Limb (tissue), 2 donors: ENCODE data around the gene PCSK4.
"Not testable (repeated sequence)": the region's sequence is repeated elsewhere in the genome, so short reads cannot be mapped to it uniquely, and the experiment has no call there.

Experiments used
- DNase-seq, 2 donors: peaks; one replicate each; pipeline ENCODE4 v3.0.0-alpha.2; 2016; ENCODE audit errors: extremely low spot score in 2 of 2

Gene PCSK4

GRCh38 chr19:1487576-1488281 is 2.4 kb downstream of the PCSK4 start:
- no peak for DNase-seq

DNA sequence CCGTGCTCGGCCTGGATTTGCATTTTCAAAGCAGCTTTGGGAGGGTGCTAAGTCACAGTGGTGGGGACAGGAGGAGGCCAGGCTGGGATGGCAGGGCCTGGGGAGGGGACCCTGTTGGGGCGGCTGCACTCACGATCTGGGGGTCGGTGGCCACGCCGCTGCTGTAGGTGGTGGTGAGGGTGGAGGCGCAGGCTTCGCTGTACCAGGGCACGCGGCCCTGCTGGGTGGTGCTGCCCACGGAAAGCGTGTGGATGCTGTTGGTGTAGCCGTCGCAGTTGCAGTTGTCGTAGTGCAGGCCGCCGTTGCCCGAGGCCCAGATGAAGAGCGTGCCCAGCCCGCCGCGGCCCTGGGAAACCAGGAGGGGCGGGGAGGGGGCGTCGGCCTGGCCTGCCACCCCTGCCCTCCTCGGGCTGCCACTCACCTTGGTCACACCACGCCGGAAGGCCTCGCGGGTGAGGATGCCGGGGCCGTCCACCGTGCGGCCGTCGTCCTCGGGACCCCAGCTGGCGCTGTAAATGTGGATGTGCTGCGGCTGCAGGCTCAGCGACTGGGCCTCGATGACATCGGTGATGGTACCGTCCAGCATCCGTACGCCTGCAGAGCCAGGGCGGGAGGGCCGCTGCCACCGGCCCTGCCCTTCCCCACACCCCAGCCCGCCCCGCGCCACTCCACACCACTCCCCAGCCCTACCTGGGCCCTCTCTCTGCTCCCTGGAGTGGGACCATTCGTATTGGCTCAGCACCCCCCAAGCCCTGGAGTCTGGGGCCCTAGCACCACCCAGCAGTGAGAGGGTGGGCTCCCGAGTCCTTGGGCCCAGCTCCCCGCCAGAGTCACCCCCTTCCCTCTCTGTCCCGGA is 3.2 kb downstream of the PCSK4 start:
- no peak for DNase-seq

DNA sequence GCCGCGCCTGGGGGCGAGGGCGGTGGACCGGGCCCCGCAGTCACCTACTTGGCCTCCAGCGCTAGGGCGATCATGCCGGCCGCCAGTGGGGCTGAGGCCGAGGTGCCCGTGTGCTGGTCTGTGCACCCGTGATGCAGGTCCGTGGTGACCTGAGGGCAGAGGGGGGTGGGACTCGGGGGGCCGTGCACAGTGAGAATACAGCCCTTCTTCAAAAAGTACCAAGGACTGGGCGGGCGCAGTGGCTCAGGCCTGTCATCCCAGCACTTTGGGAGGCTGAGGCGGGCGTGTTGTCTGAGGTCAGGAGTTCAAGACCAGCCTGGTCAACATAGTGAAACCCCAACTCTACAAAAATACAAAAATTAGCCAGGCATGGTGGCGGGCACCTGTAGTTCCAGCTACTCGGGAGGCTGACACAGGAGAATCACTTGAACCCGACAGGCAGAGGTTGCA is 6.1 kb downstream of the PCSK4 start:
- DNase-seq = no peak

DNA sequence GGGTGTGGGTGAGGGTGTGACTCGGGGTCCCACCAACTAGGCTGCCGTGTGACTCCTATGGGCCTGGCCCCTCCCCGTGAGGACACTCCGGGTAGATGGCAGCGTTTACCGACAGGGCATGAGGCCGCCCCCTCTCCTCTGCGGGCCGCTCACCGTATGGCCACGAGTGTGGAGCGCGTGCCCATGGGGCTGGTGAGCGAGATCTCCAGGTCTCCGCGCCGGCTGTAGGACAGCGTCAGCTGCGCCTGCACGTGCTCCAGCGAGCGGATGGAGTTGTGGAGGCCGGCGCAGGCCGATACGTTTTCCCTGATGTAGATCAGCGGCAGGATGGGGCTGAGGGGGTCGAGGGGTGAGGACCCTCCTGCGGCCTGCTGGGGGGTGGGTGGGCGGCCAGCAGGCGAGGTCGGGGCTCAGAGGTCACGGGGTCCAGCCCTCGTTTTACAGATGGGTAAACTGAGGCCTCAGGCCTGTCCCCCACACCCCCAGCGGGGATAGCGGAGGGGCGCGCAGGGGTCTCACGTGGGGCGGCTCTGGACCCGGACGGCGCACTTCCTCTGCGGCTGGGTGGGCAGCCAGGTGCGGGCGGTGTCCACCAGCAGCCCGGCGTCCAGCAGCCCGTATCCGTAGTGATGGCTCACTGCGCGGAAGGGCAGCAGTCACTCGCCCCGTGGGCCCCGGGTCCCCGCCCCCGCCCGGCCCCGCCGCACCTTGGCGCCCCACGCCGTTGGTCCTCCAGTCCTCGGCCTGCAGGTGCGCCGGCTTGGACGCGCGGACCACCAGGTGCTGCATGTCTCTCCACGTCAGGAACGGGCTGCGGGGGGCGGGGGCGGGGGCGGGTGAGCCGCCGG is 6.8 kb downstream of the PCSK4 start:
- DNase-seq = no peak

DNA sequence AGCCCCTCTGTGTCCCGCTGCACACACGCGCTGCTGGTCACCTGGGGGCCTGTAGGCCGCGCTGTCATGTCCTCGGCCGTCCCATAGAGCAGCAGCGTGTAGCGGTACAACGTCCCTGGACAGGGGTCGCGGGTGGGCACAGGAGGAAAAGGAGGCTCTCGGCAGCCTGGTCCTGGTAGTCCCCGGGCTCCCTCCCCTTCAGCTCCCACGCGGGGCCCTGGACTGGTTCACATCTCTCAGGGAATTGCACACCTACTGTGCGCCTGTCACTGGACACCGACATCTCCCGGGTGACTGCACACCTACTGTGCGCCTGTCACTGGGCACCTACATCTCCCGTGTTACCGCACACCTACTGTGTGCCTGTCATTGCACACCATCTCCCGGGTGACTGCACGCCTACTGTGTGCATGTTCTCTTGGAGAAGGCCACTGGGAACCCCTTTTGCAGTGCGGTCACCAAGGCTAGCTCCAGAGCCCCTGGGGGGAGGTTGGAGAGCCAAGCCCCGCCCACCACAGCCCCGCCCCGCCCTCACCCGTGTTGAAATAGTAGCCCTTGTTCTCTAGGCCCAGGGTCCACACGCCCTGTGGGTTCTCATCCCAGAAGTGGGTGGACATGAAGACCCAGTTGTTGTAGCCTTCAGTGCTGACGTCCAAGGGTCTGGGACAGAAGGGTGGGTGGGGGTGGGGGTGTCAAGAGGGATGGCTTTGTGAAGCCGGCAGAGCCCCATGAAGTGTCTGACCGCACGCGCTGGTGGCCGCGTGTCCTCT is 7.6 kb downstream of the PCSK4 start:
- no peak for DNase-seq

DNA sequence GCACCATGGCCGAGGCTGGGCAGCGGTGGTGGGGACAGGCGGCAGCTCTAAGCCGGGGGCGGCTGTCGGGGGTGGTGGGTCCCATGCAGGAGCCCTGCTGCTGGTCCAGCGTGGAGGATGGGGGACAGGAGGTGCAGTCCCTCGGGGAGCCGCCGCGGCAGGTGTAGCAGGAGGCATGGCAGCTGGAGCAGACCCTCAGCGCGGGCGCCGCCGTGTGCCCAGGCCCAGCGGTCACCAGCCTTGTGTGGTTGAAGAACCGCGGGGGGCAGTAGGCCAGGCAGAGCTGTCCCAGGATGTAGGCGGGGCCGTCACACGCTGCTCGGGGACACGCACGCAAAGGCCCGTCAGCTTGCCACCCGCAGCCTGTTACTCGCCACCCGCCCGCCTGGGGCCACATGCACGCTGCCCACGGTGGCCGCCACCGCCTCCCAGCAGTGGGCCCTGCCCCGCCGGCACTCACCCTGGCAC is 8.2 kb downstream of the PCSK4 start:
- no peak for DNase-seq

DNA sequence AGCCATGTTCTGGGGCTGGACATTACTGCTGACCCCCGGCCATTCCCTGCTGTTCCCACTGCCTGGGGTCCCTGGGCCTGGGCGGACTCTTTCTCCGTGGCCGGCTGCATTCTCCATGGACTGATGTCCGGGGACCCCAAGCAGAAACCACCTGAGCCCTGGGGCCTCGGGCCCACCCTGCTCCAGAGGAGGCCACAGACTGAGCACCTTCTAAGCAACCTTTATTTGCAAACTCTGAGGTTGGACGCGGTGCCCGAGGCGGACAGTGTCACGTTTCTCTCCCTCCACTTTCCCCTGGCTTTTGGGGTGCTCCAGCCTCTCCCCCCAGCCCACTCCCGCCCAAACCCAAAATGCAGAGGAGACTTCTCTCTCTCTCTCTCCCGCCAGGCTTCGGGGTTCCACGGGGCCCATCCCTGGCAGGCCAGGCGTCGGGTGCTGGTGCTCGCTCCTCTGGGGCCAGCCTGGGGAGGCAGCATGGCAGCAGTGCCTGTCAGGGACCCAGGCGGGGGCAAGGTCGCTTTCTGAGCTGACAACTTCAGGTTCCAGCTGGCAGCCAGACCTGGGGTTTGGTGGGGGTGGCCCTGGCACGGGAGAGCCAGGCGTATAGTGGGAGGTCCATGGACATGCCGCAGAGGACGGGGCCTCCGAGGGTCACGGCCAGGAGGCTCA is 8.8 kb downstream of the PCSK4 start:
- DNase-seq = no peak

GRCh38 chr19:1478934-1479707 is 11.0 kb downstream of the PCSK4 start, which contains the start of gene C19orf25:
C19orf25 (minus strand) TSS chr19:1479215; CDS start chr19:1478903, 312 bp downstream.
- peak; percentile 92 to 94 for DNase-seq

DNA sequence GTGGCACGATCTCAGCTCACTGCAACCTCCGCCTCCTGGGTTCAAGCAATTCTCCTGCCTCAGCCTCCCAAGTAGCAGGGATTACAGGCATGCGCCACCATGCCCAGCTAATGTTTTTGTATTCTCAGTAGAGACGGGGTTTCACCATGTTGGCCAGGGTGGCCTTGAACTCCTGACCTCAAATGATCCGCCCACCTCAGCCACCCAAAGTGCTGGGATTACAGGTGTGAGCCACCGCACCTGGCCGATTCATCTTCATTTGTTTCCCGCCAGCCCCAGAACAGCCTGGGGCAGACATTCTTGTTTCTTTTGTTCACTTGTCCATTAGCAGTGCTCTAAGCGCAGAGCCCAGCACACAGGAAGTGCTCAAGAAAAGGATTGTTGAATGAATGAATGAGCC is 13.1 kb downstream of the PCSK4 start:
- DNase-seq = not testable (repeated sequence)

- no peak for DNase-seq
Measured at GRCh38 chr19:1475751-1476437, 14.3 kb downstream of the PCSK4 start.

- DNase-seq = no peak
Measured at GRCh38 chr19:1474765-1475351, 15.3 kb downstream of the PCSK4 start.

- no peak for DNase-seq
Measured at GRCh38 chr19:1474011-1474764, 16.0 kb downstream of the PCSK4 start.

- DNase-seq = no peak
Measured at GRCh38 chr19:1473085-1473851, 16.9 kb downstream of the PCSK4 start.

GRCh38 chr19:1472231-1473084 is 17.7 kb downstream of the PCSK4 start:
- no peak for DNase-seq

DNA sequence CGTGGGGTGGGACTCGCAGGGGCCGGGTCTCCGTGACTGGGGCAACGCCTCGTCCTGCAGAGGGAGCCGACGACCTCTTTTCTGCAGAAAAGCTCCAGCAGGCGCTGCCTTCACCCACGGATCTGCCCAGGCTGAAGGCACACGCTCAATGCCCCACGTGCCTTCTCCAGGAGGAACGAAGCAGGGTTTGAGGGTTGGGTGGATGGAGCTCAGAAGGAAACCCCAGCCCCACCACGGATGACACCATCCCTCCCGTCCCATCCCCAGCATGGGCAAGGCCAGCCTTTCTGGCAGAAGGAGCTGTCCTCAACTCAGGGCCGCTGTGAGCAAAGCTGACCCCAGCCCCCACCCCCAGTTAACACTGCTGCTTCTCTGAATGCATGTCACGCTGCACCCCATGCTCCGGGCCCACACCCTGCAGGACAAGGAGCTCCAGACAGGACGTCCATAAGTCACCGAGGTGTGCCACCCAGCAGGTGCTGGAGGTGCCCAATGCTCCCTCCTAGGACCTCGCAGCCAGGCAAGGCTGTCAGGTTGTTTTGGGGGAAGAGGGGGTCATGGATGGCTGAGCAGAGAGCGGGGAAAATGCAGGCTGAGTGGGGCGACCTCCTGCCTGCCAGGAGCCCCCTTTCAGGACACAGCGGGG is 18.5 kb downstream of the PCSK4 start:
- no peak for DNase-seq
